Left lung (tissue), 10 donors: Measurements from ENCODE around the gene TLDC2. TPM values are rescaled to one million over a fixed set of nuclear protein-coding genes. Genes with fewer than 3 reads are reported as not detected.
"Not testable (repeated sequence)": the region's sequence is repeated elsewhere in the genome, so short reads cannot be mapped to it uniquely, and the experiment has no call there.

Experiments used
- ATAC-seq: fragments of 200-7000 bp; cut with Tn5 transposase; one replicate; pipeline ENCODE4 v1.9.1; 2020; ENCODE audit warnings: moderate library complexity
- DNase-seq, 4 donors: peaks; one replicate each; pipeline ENCODE4 v3.0.0-alpha.2; 2013 to 2020
- H3K27ac ChIP-seq, 2 donors: fragments of 200-600 bp; sonication (generic) in 1 of 2; one replicate each; pipeline versions ENCODE4 v1.5.0 to v1.8.0; 2020 to 2021
- H3K27me3 ChIP-seq, 2 donors: fragments of 200-600 bp; sonication (generic) in 1 of 2; one replicate each; pipeline versions ENCODE4 v1.5.0 to v1.8.0; 2020 to 2021
- H3K36me3 ChIP-seq, 2 donors: fragments of 200-600 bp; sonication (generic) in 1 of 2; one replicate each; pipeline versions ENCODE4 v1.5.0 to v1.8.0; 2020 to 2021
- H3K4me1 ChIP-seq, 2 donors: fragments of 200-600 bp; one replicate each; pipeline ENCODE4 v1.8.0; 2021
- H3K4me3 ChIP-seq, 2 donors: fragments of 200-600 bp; sonication (generic) in 1 of 2; one replicate each; pipeline versions ENCODE4 v1.5.0 to v1.8.0; 2020 to 2021; ENCODE audit warnings: mild to moderate bottlenecking in 1 of 2
- H3K9me3 ChIP-seq, 2 donors: fragments of 200-600 bp; sonication (generic) in 1 of 2; one replicate each; pipeline versions ENCODE4 v1.5.0 to v1.8.0; 2020 to 2021
- CTCF ChIP-seq, 2 donors: fragments of 200-600 bp; sonication (generic) in 1 of 2; IDR thresholded peaks; one replicate each; pipeline versions ENCODE4 v1.5.0 to v1.8.0; 2021; ENCODE audit warnings: antibody characterized with exemption in 2 of 2
- intact Hi-C, 2 donors: fragments of 100-400 bp; cut with DNase I; formaldehyde crosslinking; loops; one replicate each; pipeline versions ENCODE4 v1.11.2 to v1.14.2; 2022
- polyA plus RNA-seq, 6 donors: library from polyadenylated mRNA; unstranded; fragments of 120-200 nt; gene quantifications; one replicate each; pipeline ENCODE4 v1.2.1, GENCODE V29; 2013; ENCODE audit not compliant: insufficient read length in 6 of 6
- total RNA-seq, 2 donors: library from RNA; stranded (reverse); fragmentation: NEBNext Ultra II Directional; extraction: Animal tissue kit (Norgen Biotek cat#: 25700); gene quantifications; one replicate each; pipeline ENCODE4 v1.2.1, GENCODE V29; 2021
- donor health status: DM: no; HTN: yes; CAD: no.
- donor health status: DM: no; HTN: no; CAD: no.

TLDC2 gene
- total and polyA plus RNA-seq, 8 donors = 0.29 to 2.5 (median 1.6) TPM

- H3K9me3 ChIP-seq = no peaks in the 10 kb centered on the region
- H3K27ac ChIP-seq = peak overlapping the region; percentile 26 to 71
- intact Hi-C loops = no loop called here
- ATAC-seq = peak; percentile 16
- DNase-seq = peak in 2 of 4 donors; percentile 72 to 86
- no peak overlapping the region for H3K4me3 ChIP-seq
- peak; percentile 20 to 34 for TF ChIP-seq CTCF (IDR thresholded peaks at IDR 0.05)
- peaks cover 0 to 6% of the 10 kb centered on the region in 2 donors for H3K36me3 ChIP-seq
- H3K27me3 ChIP-seq = no peaks in the 10 kb centered on the region
- peaks cover 10 to 61% of the 10 kb centered on the region in 2 donors for H3K4me1 ChIP-seq
Observed at GRCh38 chr20:36836591-36837269, 39.2 kb upstream of the TLDC2 start.

- H3K36me3 ChIP-seq, DNase-seq, H3K4me3 ChIP-seq, H3K27me3 ChIP-seq, H3K27ac ChIP-seq, ATAC-seq, H3K9me3 ChIP-seq, intact Hi-C loops: not testable (repeated sequence)
- H3K4me1 ChIP-seq = peaks cover 10 to 61% of the 10 kb centered on the region in 2 donors
Observed at GRCh38 chr20:36838376-36838775, 37.6 kb upstream of the TLDC2 start.

GRCh38 chr20:36839150-36839549 lies 36.8 kb upstream of the TLDC2 start:
- ATAC-seq (no peak), DNase-seq (no peak)
- Histone ChIP-seq H3K27me3 (no peaks in the 10 kb centered on the region), H3K4me3 (no peak overlapping the region), H3K27ac (no peak overlapping the region), H3K36me3 (peaks cover 0 to 6% of the 10 kb centered on the region in 2 donors), H3K4me1 (peaks cover 17 to 62% of the 10 kb centered on the region in 2 donors), H3K9me3 (no peaks in the 10 kb centered on the region)
- intact Hi-C loops = no loop called here
- TF ChIP-seq CTCF (IDR thresholded peaks at IDR 0.05) = no peak

GRCh38 chr20:36841030-36841429 lies 34.9 kb upstream of the TLDC2 start:
- H3K9me3 ChIP-seq, H3K4me3 ChIP-seq, intact Hi-C loops, H3K27me3 ChIP-seq, ATAC-seq, H3K36me3 ChIP-seq, DNase-seq: not testable (repeated sequence)
- H3K27ac ChIP-seq = peak overlapping the region in 1 of 2 donors; percentile 90
- peaks cover 9 to 51% of the 10 kb centered on the region in 2 donors for H3K4me1 ChIP-seq

DNA sequence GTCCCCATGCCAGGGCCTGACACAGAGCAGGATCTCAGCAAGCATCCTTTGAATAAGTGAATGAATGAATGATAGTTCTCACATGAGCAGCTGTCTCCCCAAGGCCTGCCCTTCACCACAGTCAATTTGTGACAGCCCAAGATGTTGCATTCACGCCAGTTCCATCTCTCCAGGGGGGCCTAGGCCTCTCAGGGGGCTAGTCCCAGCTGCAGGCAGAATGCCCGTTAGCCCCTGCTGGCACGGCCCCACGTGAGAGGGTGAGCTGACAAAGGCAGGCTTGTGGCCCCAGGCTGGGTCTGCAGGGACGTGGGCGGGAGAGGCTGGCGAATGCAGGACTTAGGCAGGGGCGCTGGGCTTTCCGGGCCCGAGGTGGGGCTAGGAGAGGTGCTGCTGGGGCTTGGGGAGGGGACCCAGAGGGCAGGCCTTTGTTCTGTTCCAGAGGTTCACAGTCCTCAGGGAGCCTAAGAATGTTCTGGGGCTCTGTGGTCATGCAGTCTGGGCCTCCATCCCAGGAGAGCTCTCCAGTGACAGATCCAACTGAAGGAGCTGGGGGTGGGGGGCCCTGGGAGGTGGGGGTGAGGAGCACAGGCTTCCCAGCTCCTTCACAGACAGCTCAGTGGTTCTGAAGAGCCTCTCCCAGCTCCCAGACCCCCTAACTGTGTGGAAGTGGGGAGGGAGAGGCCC lies 30.5 kb upstream of the TLDC2 start:
- Histone ChIP-seq H3K27ac (peak overlapping the region; percentile 39 to 68), H3K4me3 (no peak overlapping the region), H3K9me3 (no peaks in the 10 kb centered on the region), H3K36me3 (no peaks in the 10 kb centered on the region), H3K4me1 (peaks cover 18 to 55% of the 10 kb centered on the region in 2 donors), H3K27me3 (no peaks in the 10 kb centered on the region)
- ATAC-seq (no peak), DNase-seq (no peak)
- intact Hi-C loops = no loop called here
- no peak for TF ChIP-seq CTCF (IDR thresholded peaks at IDR 0.05)

- ATAC-seq (peak; percentile 57), DNase-seq (no peak)
- Histone ChIP-seq H3K27ac (peak overlapping the region; percentile 39 to 68), H3K36me3 (no peaks in the 10 kb centered on the region), H3K4me1 (peaks cover 18 to 52% of the 10 kb centered on the region in 2 donors), H3K9me3 (peaks cover 0 to 4% of the 10 kb centered on the region in 2 donors), H3K4me3 (no peak overlapping the region), H3K27me3 (no peaks in the 10 kb centered on the region)
- no peak for TF ChIP-seq CTCF (IDR thresholded peaks at IDR 0.05)
- intact Hi-C loops = no loop called here
Observed at GRCh38 chr20:36847009-36847709, 28.8 kb upstream of the TLDC2 start.
